Activated T-helper 1 cell treated with anti-CD3 and anti-CD28 coated beads, Interleukin-12 subunit alpha, Interleukin-12 subunit beta, Interleukin-2, Interleukin-4 antibody, amounts not matched to agents 30 ng/mL and 10 ng/mL and 1 ng/mL, durations not matched to agents 14 hours and 24 hours and 36 hours (primary cell): Measurements from ENCODE around the gene IGFBP2. TPM values are rescaled to one million over a fixed set of nuclear protein-coding genes. Genes with fewer than 3 reads are reported as not detected.

ENCODE experiments used
- DNase-seq: peaks from one replicate; pipeline ENCODE4 v3.0.0; 2021; ENCODE audit warnings: low spot score
- H3K27ac Mint-ChIP-seq: one replicate; pipeline ENCODE4 v1.8.0; 2021; ENCODE audit warnings: mild to moderate bottlenecking, mixed read lengths
- H3K27me3 Mint-ChIP-seq: one replicate; pipeline ENCODE4 v1.8.0; 2022; ENCODE audit warnings: mild to moderate bottlenecking, moderate library complexity, mixed read lengths; ENCODE audit not compliant: insufficient read depth
- H3K36me3 Mint-ChIP-seq: one replicate; pipeline ENCODE4 v1.8.0; 2021; ENCODE audit warnings: low read depth, mixed read lengths
- H3K4me1 Mint-ChIP-seq: one replicate; pipeline ENCODE4 v1.8.0; 2021; ENCODE audit warnings: low read depth, mixed read lengths
- H3K4me3 Mint-ChIP-seq: one replicate; pipeline ENCODE4 v1.8.0; 2021; ENCODE audit warnings: mild to moderate bottlenecking, moderate library complexity, mixed read lengths
- H3K9me3 Mint-ChIP-seq: one replicate; pipeline ENCODE4 v1.8.0; 2021; ENCODE audit warnings: mixed read lengths
- intact Hi-C: fragments of 100-400 bp; cut with micrococcal nuclease; formaldehyde crosslinking; loops from one replicate; pipeline ENCODE4 v1.15.1; 2024
- total RNA-seq: library from RNA; stranded (reverse); gene quantifications from 2 replicates; pipeline ENCODE4 v1.2.3, GENCODE V29; 2022

The IGFBP2 gene
- total RNA-seq, 1 donor from 2014 or later: 12.3 TPM

- H3K9me3 Mint-ChIP-seq: no peaks in the 10 kb centered on the region
- intact Hi-C loops: no loop called here
Measured at GRCh38 chr2:216700088-216700567, 66.9 kb downstream of the IGFBP2 start.

GRCh38 chr2:216700781-216701180 lies 67.6 kb downstream of the IGFBP2 start:
- H3K4me3 Mint-ChIP-seq: no peak overlapping the region
- DNase-seq: no peak
- no peak overlapping the region for H3K27ac Mint-ChIP-seq
- intact Hi-C loops: no loop called here
- H3K4me1 Mint-ChIP-seq: no peaks in the 10 kb centered on the region
- H3K36me3 Mint-ChIP-seq: no peaks in the 10 kb centered on the region
- no peaks in the 10 kb centered on the region for H3K9me3 Mint-ChIP-seq
- H3K27me3 Mint-ChIP-seq: peaks cover 22% of the 10 kb centered on the region

More at GRCh38 chr2:216700088-216700567, 66.9 kb downstream of the IGFBP2 start:
- H3K4me1 Mint-ChIP-seq: no peaks in the 10 kb centered on the region
- no peak overlapping the region for H3K27ac Mint-ChIP-seq
- H3K27me3 Mint-ChIP-seq: peaks cover 26% of the 10 kb centered on the region
- no peak for DNase-seq
- H3K4me3 Mint-ChIP-seq: no peak overlapping the region
- H3K36me3 Mint-ChIP-seq: no peaks in the 10 kb centered on the region

DNA sequence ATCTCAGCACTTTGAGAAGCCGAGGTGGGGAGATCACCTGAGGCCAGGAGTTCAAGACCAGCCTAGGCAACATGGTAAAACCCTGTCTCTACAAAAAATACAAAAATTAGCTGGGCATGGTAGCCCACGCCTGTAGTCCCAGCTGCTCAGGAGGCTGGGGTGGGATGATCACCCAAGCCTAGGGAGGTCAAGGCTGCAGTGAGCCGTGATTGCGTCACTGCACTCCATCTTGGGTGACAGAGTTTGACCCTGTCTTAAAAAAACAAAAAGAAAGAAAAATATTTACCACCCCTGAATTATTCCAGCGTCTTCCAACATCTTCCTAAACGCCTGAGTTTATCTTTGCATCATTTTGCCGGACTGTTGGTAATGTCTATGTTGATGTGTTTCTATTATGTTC lies 68.3 kb downstream of the IGFBP2 start:
- Mint-ChIP-seq H3K4me3 (no peak overlapping the region), H3K9me3 (no peaks in the 10 kb centered on the region), H3K4me1 (no peaks in the 10 kb centered on the region), H3K27me3 (peaks cover 14% of the 10 kb centered on the region), H3K36me3 (no peaks in the 10 kb centered on the region), H3K27ac (no peak overlapping the region)
- intact Hi-C loops: no loop called here
- no peak for DNase-seq

DNA sequence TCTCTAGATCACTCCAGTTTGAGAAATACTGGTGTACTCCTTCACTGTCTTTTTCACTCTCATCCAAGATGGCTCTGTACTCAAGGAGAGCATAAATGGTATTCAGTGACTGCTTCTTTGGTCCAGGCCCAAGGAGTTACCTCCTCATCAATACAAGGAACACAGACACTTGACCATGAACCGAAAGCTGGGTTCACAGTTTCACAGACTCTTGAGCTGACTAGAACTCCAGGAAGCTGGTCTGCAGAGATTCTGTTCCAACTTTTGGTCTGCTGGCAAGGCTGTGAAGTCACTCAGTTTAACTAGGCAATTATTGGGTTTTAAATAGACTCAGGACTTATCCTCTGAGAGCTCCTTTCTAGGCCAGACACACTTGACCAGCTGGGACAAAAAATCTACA lies 69.5 kb downstream of the IGFBP2 start:
- peaks cover 2% of the 10 kb centered on the region for H3K27me3 Mint-ChIP-seq
- H3K4me1 Mint-ChIP-seq: no peaks in the 10 kb centered on the region
- no peak overlapping the region for H3K4me3 Mint-ChIP-seq
- no peaks in the 10 kb centered on the region for H3K36me3 Mint-ChIP-seq
- H3K27ac Mint-ChIP-seq: no peak overlapping the region
- H3K9me3 Mint-ChIP-seq: no peaks in the 10 kb centered on the region
- intact Hi-C loops: no loop called here
- DNase-seq: no peak

GRCh38 chr2:216710551-216711301 lies 77.5 kb downstream of the IGFBP2 start:
- Mint-ChIP-seq H3K27ac (no peak overlapping the region), H3K27me3 (no peaks in the 10 kb centered on the region), H3K9me3 (no peaks in the 10 kb centered on the region), H3K4me3 (no peak overlapping the region), H3K36me3 (no peaks in the 10 kb centered on the region), H3K4me1 (no peaks in the 10 kb centered on the region)
- intact Hi-C loops: no loop called here
- no peak for DNase-seq

DNA sequence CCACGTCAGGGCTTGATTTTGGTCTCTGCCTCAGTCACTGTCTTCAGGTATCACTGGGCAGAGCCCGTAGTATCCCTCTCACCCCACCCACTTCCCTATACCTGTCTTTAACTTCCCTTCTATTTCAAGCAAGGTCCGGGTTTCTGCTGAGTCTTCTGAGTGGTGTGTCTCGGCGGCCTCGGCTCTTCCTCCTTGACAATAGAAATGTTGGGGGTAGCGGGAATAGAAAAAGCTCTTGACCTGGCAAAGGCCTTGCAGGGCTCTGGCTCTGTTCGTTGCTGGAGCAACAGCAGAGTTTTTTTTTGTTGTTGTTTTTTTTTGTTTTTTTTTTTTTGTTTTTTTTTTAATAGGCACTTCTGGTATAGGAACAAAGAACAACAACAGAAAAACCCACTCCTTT lies 78.1 kb downstream of the IGFBP2 start:
- intact Hi-C loops: no loop called here
- no peaks in the 10 kb centered on the region for H3K9me3 Mint-ChIP-seq
- no peak overlapping the region for H3K27ac Mint-ChIP-seq
- no peaks in the 10 kb centered on the region for H3K4me1 Mint-ChIP-seq
- no peak for DNase-seq
- H3K27me3 Mint-ChIP-seq: no peaks in the 10 kb centered on the region
- H3K36me3 Mint-ChIP-seq: no peaks in the 10 kb centered on the region
- H3K4me3 Mint-ChIP-seq: no peak overlapping the region

- H3K36me3 Mint-ChIP-seq: no peaks in the 10 kb centered on the region
- H3K4me3 Mint-ChIP-seq: no peak overlapping the region
- H3K27ac Mint-ChIP-seq: no peak overlapping the region
- H3K9me3 Mint-ChIP-seq: no peaks in the 10 kb centered on the region
- no peaks in the 10 kb centered on the region for H3K27me3 Mint-ChIP-seq
- intact Hi-C loops: no loop called here
- H3K4me1 Mint-ChIP-seq: no peaks in the 10 kb centered on the region
- DNase-seq: no peak
Measured at GRCh38 chr2:216713691-216714336, 80.6 kb downstream of the IGFBP2 start.

Other genes with a start within 250 kb of the IGFBP2 start
- gene SMARCAL1, start 220.9 kb upstream of the IGFBP2 start, total RNA-seq: 28.0 and 29.1 TPM in 2 replicates
- gene RPL37A, start 134.6 kb upstream of the IGFBP2 start, total RNA-seq: 2,803 and 2,922 TPM in 2 replicates
- gene IGFBP5, start 62.1 kb downstream of the IGFBP2 start, total RNA-seq: not detected in 2 replicates
- not detected in 2 replicates for gene TNP1, start 226.6 kb downstream of the IGFBP2 start, total RNA-seq